Measurements from ENCODE around the gene IFT122. TPM values are rescaled to one million over a fixed set of nuclear protein-coding genes. Genes with fewer than 3 reads are reported as not detected.

Gene IFT122
- total RNA-seq, 6 donors from 2014 or later, result 23.7 to 126 (median 29.1) TPM

GRCh38 chr3:129556890-129557547, 117.0 kb downstream of the IFT122 start:
- H3K4me3 ChIP-seq, result no peak overlapping the region
- peaks cover 59 to 73% (median 63%) of the 10 kb centered on the region in 4 donors for H3K4me1 ChIP-seq
- peaks cover 4 to 65% (median 60%) of the 10 kb centered on the region in 4 donors for H3K36me3 ChIP-seq

GRCh38 chr3:129557548-129557894, 117.5 kb downstream of the IFT122 start:
- ATAC-seq (ENCODE audit: low FRiP score in 2 of 2) (no peak), DNase-seq (no peak)
- Histone ChIP-seq H3K4me3 (no peak overlapping the region), H3K36me3 (peaks cover 9 to 70% (median 63%) of the 10 kb centered on the region in 4 donors), H3K27me3 (no peaks in the 10 kb centered on the region), H3K4me1 (peaks cover 59 to 73% (median 64%) of the 10 kb centered on the region in 4 donors), H3K27ac (peak overlapping the region in 3 of 4 donors; percentile 68 to 85 (median 78)), H3K9me3 (no peaks in the 10 kb centered on the region)
- TF ChIP-seq POLR2A (IDR thresholded peaks at IDR 0.05) (no peak), POLR2AphosphoS5 (IDR thresholded peaks at IDR 0.05) (peak; percentile 7 to 14)
- 71 to 91% methylated on average over 9 to 11 of the region's 11 CpGs for WGBS, 2 donors

More at GRCh38 chr3:129556890-129557547, 117.0 kb downstream of the IFT122 start:
- H3K27me3 ChIP-seq, result no peaks in the 10 kb centered on the region
- 81 to 90% methylated on average over 28 to 31 of the region's 31 CpGs for WGBS, 2 donors
- no peak for TF ChIP-seq POLR2A (IDR thresholded peaks at IDR 0.05)
- TF ChIP-seq, protein P1, sequence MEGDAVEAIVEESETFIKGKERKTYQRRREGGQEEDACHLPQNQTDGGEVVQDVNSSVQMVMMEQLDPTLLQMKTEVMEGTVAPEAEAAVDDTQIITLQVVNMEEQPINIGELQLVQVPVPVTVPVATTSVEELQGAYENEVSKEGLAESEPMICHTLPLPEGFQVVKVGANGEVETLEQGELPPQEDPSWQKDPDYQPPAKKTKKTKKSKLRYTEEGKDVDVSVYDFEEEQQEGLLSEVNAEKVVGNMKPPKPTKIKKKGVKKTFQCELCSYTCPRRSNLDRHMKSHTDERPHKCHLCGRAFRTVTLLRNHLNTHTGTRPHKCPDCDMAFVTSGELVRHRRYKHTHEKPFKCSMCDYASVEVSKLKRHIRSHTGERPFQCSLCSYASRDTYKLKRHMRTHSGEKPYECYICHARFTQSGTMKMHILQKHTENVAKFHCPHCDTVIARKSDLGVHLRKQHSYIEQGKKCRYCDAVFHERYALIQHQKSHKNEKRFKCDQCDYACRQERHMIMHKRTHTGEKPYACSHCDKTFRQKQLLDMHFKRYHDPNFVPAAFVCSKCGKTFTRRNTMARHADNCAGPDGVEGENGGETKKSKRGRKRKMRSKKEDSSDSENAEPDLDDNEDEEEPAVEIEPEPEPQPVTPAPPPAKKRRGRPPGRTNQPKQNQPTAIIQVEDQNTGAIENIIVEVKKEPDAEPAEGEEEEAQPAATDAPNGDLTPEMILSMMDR (IDR thresholded peaks at IDR 0.05), result no peak
- no peak for TF ChIP-seq EP300 (IDR thresholded peaks at IDR 0.05)
- no peak for TF ChIP-seq POLR2AphosphoS5 (IDR thresholded peaks at IDR 0.05)
- H3K9me3 ChIP-seq, result no peaks in the 10 kb centered on the region
- no peak for ATAC-seq (ENCODE audit: low FRiP score in 2 of 2)
- peak overlapping the region in 2 of 4 donors; percentile 68 to 78 for H3K27ac ChIP-seq
- DNase-seq, result peak in 1 of 2 donors; percentile 76

GRCh38 chr3:129558081-129558771, 118.2 kb downstream of the IFT122 start:
- H3K4me3 ChIP-seq, result no peak overlapping the region
- ATAC-seq (ENCODE audit: low FRiP score in 2 of 2) (no peak), DNase-seq (no peak)
- WGBS, 2 donors, result 80 to 88% methylated on average over 15 of the region's 15 CpGs
- no peaks in the 10 kb centered on the region for H3K27me3 ChIP-seq
- no peak for TF ChIP-seq EP300 (IDR thresholded peaks at IDR 0.05)
- TF ChIP-seq POLR2A (IDR thresholded peaks at IDR 0.05), result no peak
- TF ChIP-seq, protein P1 (IDR thresholded peaks at IDR 0.05), result no peak
- no peak for TF ChIP-seq POLR2AphosphoS5 (IDR thresholded peaks at IDR 0.05)
- H3K9me3 ChIP-seq, result no peaks in the 10 kb centered on the region
- peaks cover 58 to 67% (median 60%) of the 10 kb centered on the region in 4 donors for H3K4me1 ChIP-seq
- H3K36me3 ChIP-seq, result peaks cover 10 to 77% (median 70%) of the 10 kb centered on the region in 4 donors
- H3K27ac ChIP-seq, result peak overlapping the region in 3 of 4 donors; percentile 68 to 85 (median 78)

- peak overlapping the region in 3 of 4 donors; percentile 68 to 85 (median 78) for H3K27ac ChIP-seq
- DNase-seq, result no peak
- no peak overlapping the region for H3K4me3 ChIP-seq
- 69 to 85% methylated on average over 7 to 11 of the region's 11 CpGs for WGBS, 2 donors
- peaks cover 54 to 60% (median 57%) of the 10 kb centered on the region in 4 donors for H3K4me1 ChIP-seq
- no peak for ATAC-seq (ENCODE audit: low FRiP score in 2 of 2)
- no peaks in the 10 kb centered on the region for H3K27me3 ChIP-seq
- H3K9me3 ChIP-seq, result no peaks in the 10 kb centered on the region
- TF ChIP-seq POLR2A (IDR thresholded peaks at IDR 0.05) (no peak), POLR2AphosphoS5 (IDR thresholded peaks at IDR 0.05) (no peak), EP300 (IDR thresholded peaks at IDR 0.05) (no peak)
- TF ChIP-seq, protein P1 (IDR thresholded peaks at IDR 0.05), result no peak
- H3K36me3 ChIP-seq, result peaks cover 10 to 84% (median 76%) of the 10 kb centered on the region in 4 donors
Observed at GRCh38 chr3:129558772-129559564, 118.9 kb downstream of the IFT122 start.

Measured in upper lobe of left lung (tissue), 6 donors.